CD4-positive, alpha-beta T cell treated with Interleukin-15 for 4 hours (primary cell): ENCODE measurements around the gene RTN3.

Source experiments
- DNase-seq: peaks from one replicate; pipeline ENCODE4 v3.0.0-alpha.2; 2020; ENCODE audit warnings: low spot score

RTN3 gene

GRCh38 chr11:63745304-63746170 is 64.2 kb downstream of the RTN3 start:
- DNase-seq, result no peak

- no peak for DNase-seq
These were observed 65.7 kb downstream of the RTN3 start for GRCh38 chr11:63747011-63747410.

- DNase-seq, result no peak
These were observed 68.3 kb downstream of the RTN3 start for GRCh38 chr11:63749624-63750023.

- DNase-seq, result no peak
These were observed 75.8 kb downstream of the RTN3 start for GRCh38 chr11:63756919-63757761.

GRCh38 chr11:63760487-63761079 is 79.3 kb downstream of the RTN3 start:
- DNase-seq, result no peak

GRCh38 chr11:63761188-63761587 is 79.9 kb downstream of the RTN3 start:
- DNase-seq, result no peak

- DNase-seq, result no peak
These were observed 80.8 kb downstream of the RTN3 start for GRCh38 chr11:63761931-63762653.

- DNase-seq, result no peak
These were observed 81.6 kb downstream of the RTN3 start for GRCh38 chr11:63762654-63763495.

GRCh38 chr11:63763496-63764339 is 82.4 kb downstream of the RTN3 start:
- no peak for DNase-seq

- DNase-seq, result no peak
These were observed 83.0 kb downstream of the RTN3 start for GRCh38 chr11:63764340-63764678.

- DNase-seq, result no peak
These were observed 83.7 kb downstream of the RTN3 start for GRCh38 chr11:63764679-63765647.

- no peak for DNase-seq
These were observed 84.5 kb downstream of the RTN3 start for GRCh38 chr11:63765688-63766241.

- no peak for DNase-seq
These were observed 85.4 kb downstream of the RTN3 start for GRCh38 chr11:63766531-63767235.

- DNase-seq, result no peak
These were observed 85.9 kb downstream of the RTN3 start for GRCh38 chr11:63767267-63767564.

GRCh38 chr11:63767565-63768236 is 86.4 kb downstream of the RTN3 start:
- peak; percentile 48 for DNase-seq

- peak; percentile 48 for DNase-seq
These were observed 87.1 kb downstream of the RTN3 start, which contains the start of gene ZFTA for GRCh38 chr11:63768237-63769041. ZFTA (minus strand) TSS chr11:63768775; CDS start chr11:63768622, 153 bp downstream.
